Caco-2 (cell line): ENCODE data around the gene CACNG1. TPM values are rescaled to one million over a fixed set of nuclear protein-coding genes. Genes with fewer than 3 reads are reported as not detected.
A peak's percentile ranks its signal among the peaks of the same experiment; 100 is the strongest.

Source experiments
- BruUV-seq: library from RNA; stranded (reverse); fragments of 400-500 nt; replicated peaks from 2 replicates; lab custom pipeline; 2021; lab: Mats Ljungman, UMichigan
- CTCF ChIA-PET: fragments of 300-600 bp; sonication (Branson Sonifier 250); formaldehyde crosslinking; loops from one replicate; lab custom pipeline; 2022; ENCODE audit warnings: antibody characterized with exemption; lab: Charles Lee
- POLR2A ChIA-PET: fragments of 300-600 bp; sonication (Branson Sonifier 250); formaldehyde crosslinking; loops from one replicate; lab custom pipeline; 2022; ENCODE audit warnings: antibody characterized with exemption; lab: Charles Lee
- DNase-seq, 2 experiments: peaks; one replicate each; pipeline versions ENCODE4 v3.0.0 to v3.0.0-alpha.2; 2020 to 2022
- H3K27me3 ChIP-seq: replicated peaks from 2 replicates; pipeline ENCODE4 v1.6.0; 2011; ENCODE audit warnings: low read length; ENCODE audit not compliant: control insufficient read depth, insufficient read depth
- H3K36me3 ChIP-seq: 2 replicates; pipeline ENCODE4 v1.5.1; 2011; ENCODE audit warnings: low read length; ENCODE audit not compliant: control insufficient read depth, insufficient read depth
- H3K4me1 ChIP-seq: fragments of 250-450 bp; sonication (Bioruptor Pico); 2 replicates; pipeline ENCODE4 v1.5.1; 2020; ENCODE audit warnings: mild to moderate bottlenecking
- H3K4me3 ChIP-seq: 2 replicates; pipeline ENCODE4 v1.5.1; 2011; ENCODE audit warnings: low read depth, mild to moderate bottlenecking, control low read depth, low read length
- H3K9me3 ChIP-seq: fragments of 250-450 bp; sonication (Bioruptor Pico); 2 replicates; pipeline ENCODE4 v1.5.1; 2020; ENCODE audit warnings: mild to moderate bottlenecking, moderate library complexity
- H3K27ac Mint-ChIP-seq: one replicate; pipeline ENCODE4 v1.8.0; 2022; ENCODE audit warnings: mixed read lengths; ENCODE audit not compliant: unreplicated experiment
- H3K27me3 Mint-ChIP-seq: one replicate; pipeline ENCODE4 v1.8.0; 2022; ENCODE audit warnings: mixed read lengths; ENCODE audit not compliant: insufficient read depth, unreplicated experiment
- H3K36me3 Mint-ChIP-seq: one replicate; pipeline ENCODE4 v1.8.0; 2022; ENCODE audit warnings: mild to moderate bottlenecking, mixed read lengths; ENCODE audit not compliant: insufficient read depth, unreplicated experiment
- H3K4me1 Mint-ChIP-seq: one replicate; pipeline ENCODE4 v1.8.0; 2022; ENCODE audit warnings: low read depth, mixed read lengths; ENCODE audit not compliant: unreplicated experiment
- H3K4me3 Mint-ChIP-seq: one replicate; pipeline ENCODE4 v1.8.0; 2022; ENCODE audit warnings: mild to moderate bottlenecking, moderate library complexity, mixed read lengths; ENCODE audit not compliant: unreplicated experiment
- H3K9me3 Mint-ChIP-seq: one replicate; pipeline ENCODE4 v1.8.0; 2022; ENCODE audit warnings: mixed read lengths; ENCODE audit not compliant: unreplicated experiment
- CTCF ChIP-seq, 2 experiments: fragments of 200-600 bp in 1 of 2; IDR thresholded peaks; 1 replicate in 1 of 2; 2 replicates in 1 of 2; pipeline versions ENCODE4 v1.5.1 to v1.8.0; 2011 to 2022; ENCODE audit warnings: antibody characterized with exemption in 1 of 2, control low read depth in 1 of 2, inconsistent platforms in 1 of 2, low read depth in 1 of 2, low read length in 1 of 2, mild to moderate bottlenecking in 1 of 2, moderate library complexity in 1 of 2; ENCODE audit not compliant: insufficient read depth in 1 of 2, severe bottlenecking in 1 of 2, unreplicated experiment in 1 of 2
- intact Hi-C: fragments of 100-400 bp; cut with micrococcal nuclease; formaldehyde crosslinking; loops from one replicate; pipeline ENCODE4 v1.10.0; 2022; ENCODE audit not compliant: unreplicated experiment
- total RNA-seq: library from RNA; stranded (reverse); gene quantifications from 2 replicates; pipeline ENCODE4 v1.2.3, GENCODE V29; 2022

The CACNG1 gene
- total RNA-seq, 1 experiment from 2014 or later: not detected

DNA sequence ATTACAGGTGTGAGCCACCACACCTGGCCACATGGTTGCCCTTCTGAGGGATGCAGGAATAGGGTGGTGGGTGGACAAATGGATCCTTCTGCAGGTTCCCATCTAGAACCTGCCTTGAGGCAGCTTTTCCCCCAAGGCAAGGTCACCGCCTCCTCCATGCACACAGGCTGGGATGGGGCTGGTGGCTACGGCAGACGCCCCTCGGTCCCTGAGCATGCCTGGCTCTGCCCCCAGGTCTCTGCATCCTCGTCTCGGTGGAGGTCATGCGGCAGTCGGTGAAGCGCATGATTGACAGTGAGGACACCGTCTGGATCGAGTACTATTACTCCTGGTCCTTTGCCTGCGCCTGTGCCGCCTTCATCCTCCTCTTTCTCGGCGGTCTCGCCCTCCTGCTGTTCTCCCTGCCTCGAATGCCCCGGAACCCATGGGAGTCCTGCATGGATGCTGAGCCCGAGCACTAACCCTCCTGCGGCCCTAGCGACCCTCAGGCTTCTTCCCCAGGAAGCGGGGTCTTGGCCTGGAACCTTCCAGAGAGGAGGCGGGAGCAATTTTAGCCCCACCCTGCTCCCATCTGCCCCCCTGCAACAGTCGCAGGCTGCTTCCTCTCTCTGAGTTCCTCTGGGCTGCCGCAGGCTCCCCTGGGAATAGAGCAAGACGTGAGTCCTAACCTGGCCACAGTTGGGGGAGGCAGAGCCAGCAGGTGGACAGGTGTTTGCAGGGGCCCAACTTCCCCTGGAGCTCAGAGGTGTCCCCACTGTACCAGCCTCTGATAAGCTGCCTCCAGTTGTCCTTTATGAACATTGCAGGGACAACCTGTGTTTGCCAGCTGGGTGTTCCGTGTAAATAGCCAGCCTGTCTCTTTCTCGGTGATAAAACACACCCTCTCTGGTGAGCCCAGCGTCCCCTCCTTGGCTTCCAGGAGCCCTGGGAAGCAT is 11.7 kb downstream of the CACNG1 start:
- no peak for TF ChIP-seq CTCF (IDR thresholded peaks at IDR 0.05; ENCODE audit: insufficient read depth in 1 of 2, low read depth in 1 of 2, low read length in 1 of 2, severe bottlenecking in 1 of 2, unreplicated experiment in 1 of 2)
- no peak overlapping the region for H3K4me3 Mint-ChIP-seq
- DNase-seq: peak; percentile 21 to 37
- H3K36me3 Mint-ChIP-seq: peaks cover 7% of the 10 kb centered on the region
- H3K4me1 Mint-ChIP-seq: no peaks in the 10 kb centered on the region
- no peaks in the 10 kb centered on the region for H3K9me3 Mint-ChIP-seq
- intact Hi-C loops: no loop called here
- H3K27ac Mint-ChIP-seq: peak overlapping the region; percentile 51
- POLR2A ChIA-PET: no interaction called here
- no peaks in the 10 kb centered on the region for H3K9me3 ChIP-seq
- H3K27me3 ChIP-seq: no peaks in the 10 kb centered on the region
- CTCF ChIA-PET: no interaction called here
- H3K36me3 ChIP-seq: no peaks in the 10 kb centered on the region
- H3K4me3 ChIP-seq: no peak overlapping the region
- no TSS peak for BruUV-seq
- no peaks in the 10 kb centered on the region for H3K27me3 Mint-ChIP-seq
- H3K4me1 ChIP-seq: no peaks in the 10 kb centered on the region

- no peak overlapping the region for H3K4me3 ChIP-seq
- peak in 1 of 2 experiments; percentile 24 for DNase-seq
- H3K36me3 Mint-ChIP-seq: peaks cover 7% of the 10 kb centered on the region
- no peaks in the 10 kb centered on the region for H3K27me3 Mint-ChIP-seq
- intact Hi-C loops: no loop called here
- no peak for TF ChIP-seq CTCF (IDR thresholded peaks at IDR 0.05; ENCODE audit: insufficient read depth in 1 of 2, low read depth in 1 of 2, low read length in 1 of 2, severe bottlenecking in 1 of 2, unreplicated experiment in 1 of 2)
- POLR2A ChIA-PET: no interaction called here
- no peaks in the 10 kb centered on the region for H3K4me1 ChIP-seq
- no peaks in the 10 kb centered on the region for H3K36me3 ChIP-seq
- peak overlapping the region; percentile 51 for H3K27ac Mint-ChIP-seq
- CTCF ChIA-PET: no interaction called here
- no peaks in the 10 kb centered on the region for H3K4me1 Mint-ChIP-seq
- no TSS peak for BruUV-seq
- no peaks in the 10 kb centered on the region for H3K27me3 ChIP-seq
- no peaks in the 10 kb centered on the region for H3K9me3 Mint-ChIP-seq
- no peak overlapping the region for H3K4me3 Mint-ChIP-seq
- H3K9me3 ChIP-seq: no peaks in the 10 kb centered on the region
These were observed 12.6 kb downstream of the CACNG1 start for GRCh38 chr17:67056746-67057490.

- Histone ChIP-seq H3K4me1 (no peaks in the 10 kb centered on the region; the same call in 1 of the 2 replicates), H3K4me3 (no peak overlapping the region), H3K9me3 (no peaks in the 10 kb centered on the region), H3K27me3 (no peaks in the 10 kb centered on the region), H3K36me3 (no peaks in the 10 kb centered on the region)
- TF ChIP-seq CTCF (IDR thresholded peaks at IDR 0.05; ENCODE audit: insufficient read depth in 1 of 2, low read depth in 1 of 2, low read length in 1 of 2, severe bottlenecking in 1 of 2, unreplicated experiment in 1 of 2): no peak
- ChIA-PET CTCF (no interaction called here), POLR2A (no interaction called here)
- Mint-ChIP-seq H3K27ac (no peak overlapping the region), H3K9me3 (no peaks in the 10 kb centered on the region), H3K4me3 (no peak overlapping the region), H3K36me3 (peaks cover 10% of the 10 kb centered on the region), H3K27me3 (no peaks in the 10 kb centered on the region), H3K4me1 (peaks cover 2% of the 10 kb centered on the region)
- intact Hi-C loops: no loop called here
- peak in 1 of 2 experiments; percentile 4 for DNase-seq
- BruUV-seq: no TSS peak
These were observed 13.7 kb downstream of the CACNG1 start for GRCh38 chr17:67058036-67058435.
